Activated effector memory CD4-positive, alpha-beta T cell treated with anti-CD3 and anti-CD28 coated beads, Interleukin-2, amount 50 U/mL, for 16 hours (primary cell): Measurements from ENCODE around the gene PTPRN2.
"Not testable (repeated sequence)": the region's sequence is repeated elsewhere in the genome, so short reads cannot be mapped to it uniquely, and the experiment has no call there.

ENCODE experiments used
- DNase-seq: peaks from one replicate; pipeline ENCODE4 v3.0.0-alpha.2; 2020

Gene PTPRN2

GRCh38 chr7:157711353-157711888, 876.2 kb downstream of the PTPRN2 start:
- peak; percentile 24 for DNase-seq

- DNase-seq, result peak; percentile 33
These were observed 877.2 kb downstream of the PTPRN2 start for GRCh38 chr7:157710396-157710795.

DNA sequence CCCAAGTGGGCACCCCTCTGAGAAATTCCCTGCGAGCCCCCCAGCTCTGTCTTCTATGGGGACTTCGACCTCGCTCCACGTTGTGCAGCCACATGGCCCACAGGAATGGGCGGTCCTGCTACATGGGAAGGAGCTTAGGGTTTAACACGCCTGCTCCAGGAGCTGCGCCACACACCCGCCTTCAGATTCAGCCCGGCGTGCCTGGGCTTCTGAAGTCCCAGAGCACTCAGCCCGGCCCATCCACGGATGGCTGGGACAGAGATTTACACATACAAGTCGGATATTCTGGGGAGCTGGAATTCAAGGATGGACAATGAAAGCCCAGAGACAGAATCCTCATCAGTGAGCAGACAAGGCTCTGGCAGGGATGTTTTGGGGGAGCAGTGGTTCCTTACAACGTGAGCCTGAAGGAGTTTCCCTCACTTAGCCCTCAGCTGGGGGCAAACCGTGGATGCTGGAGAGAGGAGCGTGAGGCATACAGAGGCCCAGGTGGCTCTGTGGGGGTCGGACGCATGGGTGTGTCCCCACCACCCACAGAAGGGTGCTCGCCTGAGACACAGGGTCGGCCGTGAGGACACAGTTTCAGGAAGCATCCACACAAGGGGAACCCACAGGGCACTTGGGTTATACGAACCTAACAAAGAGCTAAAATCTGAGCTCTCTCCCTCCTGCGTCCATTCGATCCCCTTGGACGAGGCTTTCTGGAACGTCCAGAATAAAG, 877.9 kb downstream of the PTPRN2 start:
- peak; percentile 54 for DNase-seq

DNA sequence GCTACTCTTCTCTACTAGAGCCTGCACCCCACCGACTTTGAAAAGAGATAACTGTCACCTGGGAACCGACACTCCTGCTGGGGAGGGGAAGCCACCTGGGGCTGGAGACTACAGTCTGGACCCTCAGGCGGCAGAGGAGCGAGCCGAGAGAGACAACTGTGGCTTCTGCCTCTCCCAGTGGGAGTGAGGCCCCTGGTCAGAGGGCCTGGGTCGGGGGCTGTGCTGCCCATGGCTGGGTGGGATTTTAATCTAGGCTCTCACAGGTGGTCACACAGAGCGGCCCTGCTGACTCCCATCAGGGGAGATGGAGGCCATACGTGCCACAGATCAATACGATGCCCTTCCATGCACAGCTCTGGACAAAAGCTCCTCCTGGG, 878.7 kb downstream of the PTPRN2 start:
- peak; percentile 34 for DNase-seq

- peak; percentile 50 for DNase-seq
These were observed 879.4 kb downstream of the PTPRN2 start for GRCh38 chr7:157707983-157708918.

- DNase-seq, result peak; percentile 2
These were observed 883.3 kb downstream of the PTPRN2 start for GRCh38 chr7:157704365-157704764.

DNA sequence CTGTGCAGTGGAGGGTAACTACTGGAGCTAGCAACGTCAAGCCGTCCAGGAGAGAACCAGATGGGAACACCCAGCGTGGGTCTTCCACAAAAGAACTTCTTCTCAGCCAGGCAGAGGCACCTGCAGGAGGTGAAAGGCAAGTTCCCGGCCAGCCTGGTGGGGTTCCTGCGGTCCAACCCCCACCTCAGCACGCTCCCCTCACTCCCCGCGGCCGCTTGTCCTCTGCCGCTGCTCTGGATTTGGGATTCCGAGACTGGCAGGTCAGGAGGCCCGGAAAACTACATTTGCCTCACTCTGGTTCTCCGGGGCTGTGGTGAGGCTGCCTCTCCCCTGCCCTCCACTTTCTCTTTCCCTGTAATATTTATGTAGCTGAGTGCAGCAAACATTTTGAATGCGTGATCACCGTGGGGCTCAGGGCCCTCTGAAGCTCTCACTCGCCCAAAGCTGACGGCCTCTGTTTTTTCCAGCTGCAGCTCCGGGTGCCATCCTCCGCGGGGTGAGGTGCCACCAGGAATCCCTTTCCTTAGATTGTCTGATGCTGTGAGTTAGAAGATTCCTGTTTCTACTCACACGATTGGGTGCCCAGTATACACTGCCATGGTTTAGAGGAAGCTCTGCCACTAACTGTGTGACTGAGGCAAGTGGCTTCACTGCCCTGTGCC, 884.0 kb downstream of the PTPRN2 start:
- DNase-seq, result peak; percentile 41

- peak; percentile 28 for DNase-seq
These were observed 884.5 kb downstream of the PTPRN2 start for GRCh38 chr7:157703131-157703530.

DNA sequence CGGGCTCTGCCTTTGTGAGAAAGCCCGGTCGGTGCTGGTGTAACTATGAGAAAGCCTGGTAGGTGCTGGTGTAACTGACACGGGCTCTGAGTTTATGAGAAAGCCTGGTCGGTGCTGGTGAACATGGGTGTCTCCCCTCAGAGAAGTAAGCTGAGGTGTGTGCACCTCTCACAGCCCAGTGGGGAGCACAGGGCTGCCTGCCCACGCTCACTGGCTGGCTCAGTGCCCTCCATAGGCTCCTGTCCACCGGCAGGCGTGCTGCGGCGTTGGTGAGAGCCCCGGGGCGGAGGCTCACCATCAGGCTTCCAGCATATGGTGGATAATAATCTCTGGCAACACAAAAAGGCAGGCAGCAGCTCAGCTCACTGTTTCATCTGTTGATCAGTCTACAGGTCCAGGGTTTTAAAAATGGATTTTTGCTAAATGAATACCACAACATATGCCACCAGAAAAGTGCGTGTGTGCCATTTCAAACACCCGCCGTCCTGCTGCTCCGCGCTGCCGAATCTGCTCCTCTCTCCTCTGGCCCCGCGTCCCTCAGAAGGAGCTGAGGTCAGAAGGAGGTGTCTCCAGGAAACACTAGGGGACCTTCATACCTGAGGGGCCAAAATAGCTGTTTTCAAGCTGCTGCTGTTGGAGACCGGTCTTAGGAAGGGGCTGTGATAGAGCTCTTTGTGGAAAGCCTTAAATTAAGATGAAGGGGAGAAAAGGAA, 885.2 kb downstream of the PTPRN2 start:
- DNase-seq, result peak; percentile 38

DNA sequence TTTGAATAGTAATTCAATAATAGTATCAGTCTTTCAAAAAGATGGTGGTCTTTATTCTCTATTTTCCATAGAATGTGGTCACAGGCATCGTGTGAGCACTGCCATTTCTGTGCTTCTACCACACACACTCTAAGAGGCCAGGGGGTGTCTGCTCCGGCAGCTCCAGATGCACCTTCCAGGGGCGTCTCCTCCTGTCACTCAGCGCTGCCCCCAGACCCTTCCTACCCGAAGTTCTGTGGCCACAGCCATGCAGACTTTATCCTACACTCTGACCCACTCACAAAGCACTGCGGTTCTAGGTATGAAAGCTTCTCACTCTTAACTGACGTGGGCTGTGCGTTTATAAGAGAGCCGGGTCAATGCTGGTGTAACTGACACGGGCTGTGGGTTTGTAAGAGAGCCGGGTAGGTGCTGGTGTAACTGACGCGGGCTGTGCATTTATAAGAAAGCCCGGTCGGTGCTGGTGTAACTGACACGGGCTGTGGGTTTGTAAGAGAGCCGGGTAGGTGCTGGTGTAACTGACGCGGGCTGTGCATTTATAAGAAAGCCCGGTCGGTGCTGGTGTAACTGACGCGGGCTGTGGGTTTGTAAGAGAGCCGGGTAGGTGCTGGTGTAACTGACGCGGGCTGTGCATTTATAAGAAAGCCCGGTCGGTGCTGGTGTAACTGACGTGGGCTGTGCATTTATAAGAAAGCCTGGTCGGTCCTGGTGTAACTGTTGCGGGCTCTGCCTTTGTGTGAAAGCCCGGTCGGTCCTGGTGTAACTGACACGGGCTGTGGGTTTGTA, 886.0 kb downstream of the PTPRN2 start:
- DNase-seq, result peak; percentile 9

DNA sequence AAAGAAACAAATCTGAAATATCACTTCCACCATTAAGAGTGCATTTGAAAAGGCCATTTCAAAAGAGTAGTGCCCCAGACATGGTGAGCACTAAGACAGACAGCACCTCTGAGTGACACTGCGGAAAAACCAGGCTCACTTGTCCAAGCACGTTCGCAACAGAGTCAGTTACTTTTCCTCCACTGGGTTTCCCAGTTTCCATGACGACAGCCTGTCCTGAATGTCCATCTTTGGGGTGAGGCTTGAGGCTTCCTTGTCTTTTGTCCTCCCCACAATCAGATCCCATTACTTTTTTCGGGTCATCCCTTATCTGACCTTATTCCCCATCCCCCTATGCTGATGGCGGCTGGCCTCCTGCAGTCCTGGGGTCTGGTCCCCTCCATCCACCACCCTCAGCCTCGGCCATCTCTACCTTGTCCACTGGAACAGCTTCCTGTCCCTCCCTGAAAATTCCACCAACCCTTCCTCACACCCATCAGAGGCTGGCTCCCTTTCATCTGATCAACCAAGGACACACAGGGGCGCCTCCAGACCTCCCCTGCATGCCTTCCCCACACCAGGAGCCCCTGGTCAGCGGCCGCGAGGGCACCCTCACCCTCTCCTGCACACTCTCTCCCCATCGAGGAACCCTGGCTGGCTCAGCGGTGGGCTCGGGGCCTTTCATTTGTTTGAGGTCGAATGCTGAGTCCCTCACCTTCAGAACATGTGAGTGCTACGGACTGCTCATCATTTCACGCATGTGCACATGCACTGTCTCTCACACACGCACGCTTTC, 887.2 kb downstream of the PTPRN2 start:
- peak; percentile 17 for DNase-seq

DNA sequence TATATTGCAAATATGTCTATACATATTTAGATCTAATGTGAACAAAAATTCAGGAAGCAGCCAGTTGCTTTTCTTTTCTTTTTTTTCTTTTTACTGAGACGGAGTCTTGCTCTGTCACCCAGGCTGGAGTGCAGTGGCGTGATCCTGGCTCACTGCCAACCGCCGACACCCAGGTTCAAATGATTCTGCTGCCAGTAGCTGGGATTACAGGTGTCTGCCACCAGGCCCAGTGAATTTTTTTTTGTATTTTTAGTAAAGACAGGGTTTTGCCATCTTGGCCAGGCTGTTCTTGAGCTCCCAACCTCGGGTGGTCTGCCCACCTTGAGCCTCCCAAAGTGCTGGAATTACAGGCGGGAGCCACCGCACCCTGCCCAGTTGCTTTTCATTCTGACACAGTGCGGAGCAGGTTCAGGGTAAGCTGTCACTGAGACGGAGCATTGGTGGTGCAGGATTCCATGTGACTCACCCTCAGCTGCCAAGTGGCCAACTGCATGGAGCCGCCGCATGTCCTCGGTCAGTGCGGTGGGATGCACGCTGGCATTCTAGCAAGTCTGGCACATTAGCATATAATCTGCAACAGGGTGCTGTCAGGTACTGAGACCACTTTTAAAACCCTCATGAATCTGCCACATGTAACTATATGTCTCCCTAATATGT, 888.1 kb downstream of the PTPRN2 start:
- peak; percentile 30 for DNase-seq

- DNase-seq, result not testable (repeated sequence)
These were observed 890.3 kb downstream of the PTPRN2 start for GRCh38 chr7:157697287-157697686.

DNA sequence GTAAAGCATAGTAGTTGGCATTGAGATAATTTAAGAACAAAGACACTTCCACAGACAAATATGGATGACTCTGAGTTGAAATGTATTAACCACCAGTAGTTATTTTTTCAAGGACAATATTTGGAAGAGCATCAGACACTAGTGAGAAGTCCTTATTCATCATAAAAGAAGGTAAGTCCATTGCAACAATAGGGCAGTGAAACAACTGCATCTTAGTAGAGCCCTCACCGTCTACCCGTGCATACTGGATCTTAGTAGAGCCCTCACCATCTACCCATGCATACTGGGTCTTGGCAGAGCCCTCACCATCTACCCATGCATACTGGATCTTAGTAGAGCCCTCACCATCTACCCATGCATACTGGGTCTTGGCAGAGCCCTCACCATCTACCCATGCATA, 892.0 kb downstream of the PTPRN2 start:
- peak; percentile 6 for DNase-seq

DNA sequence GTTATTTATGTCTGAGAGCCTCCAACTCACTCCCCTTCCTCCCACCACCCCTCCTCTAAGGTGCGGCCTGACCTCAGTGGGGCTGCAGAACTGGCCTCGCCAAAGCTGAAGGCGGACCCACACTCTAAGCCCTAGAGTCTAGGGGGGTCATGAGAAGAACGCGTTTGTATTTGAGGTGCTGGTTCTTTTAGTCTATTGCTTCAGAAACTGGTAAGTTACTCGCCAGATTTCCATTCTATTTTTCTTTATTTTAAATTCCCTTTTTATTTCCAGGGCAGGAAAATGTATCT, 893.3 kb downstream of the PTPRN2 start:
- no peak for DNase-seq

GRCh38 chr7:157693521-157694375, 893.9 kb downstream of the PTPRN2 start:
- peak; percentile 30 for DNase-seq

DNA sequence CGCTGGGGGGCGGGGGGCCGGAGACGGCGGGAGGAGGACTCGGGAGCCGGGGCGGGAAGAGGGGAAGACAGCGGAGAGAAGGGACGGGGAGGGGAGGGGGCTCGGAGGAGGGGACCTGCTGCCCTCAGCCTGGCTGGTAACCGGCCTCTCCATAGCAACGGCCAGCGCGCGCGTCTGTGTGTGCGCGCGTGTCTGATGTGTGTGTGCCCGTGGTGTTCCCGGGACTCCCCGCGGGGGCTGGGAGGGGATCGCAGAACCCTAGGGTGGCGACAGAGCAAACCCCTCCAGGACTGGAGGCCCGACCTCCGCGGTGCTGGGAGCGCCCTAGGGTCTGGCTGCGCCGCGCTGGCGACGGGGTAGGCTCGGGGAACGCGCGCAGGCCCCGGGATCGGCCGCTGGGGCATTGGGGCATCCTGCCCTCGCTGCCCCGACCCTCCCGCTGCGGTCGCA, 894.5 kb downstream of the PTPRN2 start:
- DNase-seq, result peak; percentile 53

- peak; percentile 59 for DNase-seq
These were observed 895.1 kb downstream of the PTPRN2 start for GRCh38 chr7:157692460-157693011.
